ENCODE results near the gene FGFR3.

GRCh38 chr4:1833307-1834046 lies 40.4 kb downstream of the FGFR3 start:
- TF ChIP-seq ZNF146 (CRISPR knock-in tag; IDR thresholded peaks at IDR 0.05; ENCODE audit: unreplicated experiment) (no peak), IRF9 (tag; IDR thresholded peaks at IDR 0.05) (no peak), TRIM24 (IDR thresholded peaks at IDR 0.05) (no peak), MIER1 (IDR thresholded peaks at IDR 0.05; ENCODE audit: low read depth) (no peak), MCM2 (IDR thresholded peaks at IDR 0.05; ENCODE audit: low read depth) (no peak), TCF7 (IDR thresholded peaks at IDR 0.05; ENCODE audit: borderline replicate concordance) (no peak), SMARCA4 (IDR thresholded peaks at IDR 0.05) (no peak), HNRNPH1 (optimal IDR thresholded peaks at IDR 0.05; ENCODE audit: low read depth, low read length) (no peak), ZNF232 (CRISPR knock-in tag; IDR thresholded peaks at IDR 0.05) (no peak)
- TF ChIP-seq, protein P1, sequence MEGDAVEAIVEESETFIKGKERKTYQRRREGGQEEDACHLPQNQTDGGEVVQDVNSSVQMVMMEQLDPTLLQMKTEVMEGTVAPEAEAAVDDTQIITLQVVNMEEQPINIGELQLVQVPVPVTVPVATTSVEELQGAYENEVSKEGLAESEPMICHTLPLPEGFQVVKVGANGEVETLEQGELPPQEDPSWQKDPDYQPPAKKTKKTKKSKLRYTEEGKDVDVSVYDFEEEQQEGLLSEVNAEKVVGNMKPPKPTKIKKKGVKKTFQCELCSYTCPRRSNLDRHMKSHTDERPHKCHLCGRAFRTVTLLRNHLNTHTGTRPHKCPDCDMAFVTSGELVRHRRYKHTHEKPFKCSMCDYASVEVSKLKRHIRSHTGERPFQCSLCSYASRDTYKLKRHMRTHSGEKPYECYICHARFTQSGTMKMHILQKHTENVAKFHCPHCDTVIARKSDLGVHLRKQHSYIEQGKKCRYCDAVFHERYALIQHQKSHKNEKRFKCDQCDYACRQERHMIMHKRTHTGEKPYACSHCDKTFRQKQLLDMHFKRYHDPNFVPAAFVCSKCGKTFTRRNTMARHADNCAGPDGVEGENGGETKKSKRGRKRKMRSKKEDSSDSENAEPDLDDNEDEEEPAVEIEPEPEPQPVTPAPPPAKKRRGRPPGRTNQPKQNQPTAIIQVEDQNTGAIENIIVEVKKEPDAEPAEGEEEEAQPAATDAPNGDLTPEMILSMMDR (IDR thresholded peaks at IDR 0.05 in 2 of 3, conservative IDR thresholded peaks at IDR 0.05 in 1 of 3; ENCODE audit: insufficient read depth in 2 of 3, low read depth in 1 of 3, low read length in 3 of 3), result no peak
- TF ChIP-seq, protein P2, sequence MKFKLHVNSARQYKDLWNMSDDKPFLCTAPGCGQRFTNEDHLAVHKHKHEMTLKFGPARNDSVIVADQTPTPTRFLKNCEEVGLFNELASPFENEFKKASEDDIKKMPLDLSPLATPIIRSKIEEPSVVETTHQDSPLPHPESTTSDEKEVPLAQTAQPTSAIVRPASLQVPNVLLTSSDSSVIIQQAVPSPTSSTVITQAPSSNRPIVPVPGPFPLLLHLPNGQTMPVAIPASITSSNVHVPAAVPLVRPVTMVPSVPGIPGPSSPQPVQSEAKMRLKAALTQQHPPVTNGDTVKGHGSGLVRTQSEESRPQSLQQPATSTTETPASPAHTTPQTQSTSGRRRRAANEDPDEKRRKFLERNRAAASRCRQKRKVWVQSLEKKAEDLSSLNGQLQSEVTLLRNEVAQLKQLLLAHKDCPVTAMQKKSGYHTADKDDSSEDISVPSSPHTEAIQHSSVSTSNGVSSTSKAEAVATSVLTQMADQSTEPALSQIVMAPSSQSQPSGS (CRISPR knock-in tag; IDR thresholded peaks at IDR 0.05), result no peak
